ENCODE data around the gene PARP6. TPM values are rescaled to one million over a fixed set of nuclear protein-coding genes. Genes with fewer than 3 reads are reported as not detected.
A peak's percentile ranks its signal among the peaks of the same experiment; 100 is the strongest.

The PARP6 gene
- total RNA-seq (118 and 130 TPM in 2 replicates), polyA plus RNA-seq (134 and 138 TPM in 2 replicates), polyA minus RNA-seq (33.4 and 58.5 TPM in 2 replicates)
- total RNA-seq (2013) = 82.8 TPM

GRCh38 chr15:72272213-72272996, at the start of gene PARP6:
TSS of gene PARP6 (minus strand) at chr15:72272554. CDS start at chr15:72267477, 5,077 bp downstream.
- Mint-ChIP-seq H3K4me3 (peak within 1 kb of the TSS; percentile 89), H3K4me1 (peaks cover 38% of the 10 kb centered on the region), H3K27ac (peak within 1 kb of the TSS; percentile 96), H3K9me3 (ENCODE audit: insufficient read depth) (no peaks in the 10 kb centered on the region), H3K27me3 (no peaks in the 10 kb centered on the region)
- Histone ChIP-seq H3K27ac (ENCODE audit: low read length in 2 of 2) (peak within 1 kb of the TSS; percentile 71 to 80), H3K27me3 (replicated peaks in 1 of 4; ENCODE audit: control extremely low read depth in 1 of 4, control insufficient read depth in 3 of 4, insufficient read depth in 4 of 4, low read length in 3 of 4) (no peaks in the 10 kb centered on the region), H3K79me2 (ENCODE audit: control insufficient read depth, insufficient read depth, low read length) (peaks cover 9% of the 10 kb centered on the region), H3K4me1 (ENCODE audit: control insufficient read depth in 2 of 2, insufficient read depth in 2 of 2, low read length in 2 of 2) (peaks cover 16 to 23% of the 10 kb centered on the region in 2 donors), H3K4me3 (ENCODE audit: control extremely low read depth in 1 of 5, extremely low read depth in 1 of 5, insufficient read depth in 1 of 5, low read depth in 2 of 5, low read length in 4 of 5) (peak within 1 kb of the TSS; percentile 53 to 88 (median 82)), H3K36me3 (replicated peaks in 1 of 2; ENCODE audit: control extremely low read depth in 1 of 2, control insufficient read depth in 1 of 2, extremely low read depth in 1 of 2, insufficient read depth in 2 of 2, low read length in 1 of 2) (peaks cover 0 to 13% of the 10 kb centered on the region in 2 experiments), H4K20me1 (ENCODE audit: control insufficient read depth, insufficient read depth, low read length, poor library complexity, severe bottlenecking) (peaks cover 5% of the 10 kb centered on the region), H3K9ac (ENCODE audit: low read length) (peak within 1 kb of the TSS; percentile 93), H3K9me3 (ENCODE audit: control extremely low read depth in 1 of 3, control insufficient read depth in 2 of 3, insufficient read depth in 1 of 3, low read length in 2 of 3) (no peaks in the 10 kb centered on the region), H2AFZ (ENCODE audit: insufficient read depth, low read depth, low read length, poor library complexity, severe bottlenecking) (peak within 1 kb of the TSS; percentile 92), H3K4me2 (replicated peaks; ENCODE audit: low read depth, low read length, poor library complexity, severe bottlenecking) (peak within 1 kb of the TSS; percentile 90)
- DNase-seq (peak; percentile 98), ATAC-seq (ENCODE audit: low read depth) (peak; percentile 94)
- WGBS (ENCODE audit: insufficient coverage) = under 1% methylated on average over 82 of the region's 82 CpGs
- POLR2A ChIA-PET = no interaction called here
- CTCF ChIA-PET = interaction anchor here (0.6 to 2.4 kb wide), 8 partner anchors 8 to 201 kb away, joined by 3 to 16 read pairs (median 4); partner anchors contain the start of gene HEXA
- intact Hi-C loops (cut with micrococcal nuclease) = loop anchor here (1.0 to 2.0 kb wide), 8 partner anchors 44 to 510 kb away; partner anchors contain the start of genes ADPGK, BBS4, CELF6 and HIGD2B
- peak; percentile 57 for TF ChIP-seq CTCF (IDR thresholded peaks at IDR 0.05)
- TF ChIP-seq EZH2 (IDR thresholded peaks at IDR 0.05; ENCODE audit: borderline replicate concordance, insufficient read depth, low read depth, low read length, poor library complexity, severe bottlenecking) = no peak

Measured in B cell (primary cell).